Neuronal stem cell (in vitro differentiated cells): ENCODE measurements around the gene SENP8.

Experiments used
- DNase-seq: peaks from one replicate; pipeline ENCODE4 v3.0.0-alpha.2; 2013; ENCODE audit warnings: low spot score
- H2AFZ ChIP-seq: one replicate; pipeline ENCODE4 v1.6.1; 2013; ENCODE audit warnings: mild to moderate bottlenecking, low read length, inconsistent platforms
- H2AK5ac ChIP-seq: 2 replicates; pipeline ENCODE4 v1.6.1; 2013; ENCODE audit warnings: low read depth, mild to moderate bottlenecking, inconsistent platforms, low read length, moderate library complexity, mixed read lengths
- H2BK120ac ChIP-seq: 2 replicates; pipeline ENCODE4 v1.6.1; 2013; ENCODE audit warnings: low read depth, mild to moderate bottlenecking, inconsistent platforms, low read length, moderate library complexity, mixed read lengths
- H2BK12ac ChIP-seq: one replicate; pipeline ENCODE4 v1.6.1; 2013; ENCODE audit warnings: low read length, inconsistent platforms
- H2BK15ac ChIP-seq: 2 replicates; pipeline ENCODE4 v1.6.1; 2013; ENCODE audit warnings: mild to moderate bottlenecking, low read length, inconsistent platforms, mixed read lengths
- H2BK5ac ChIP-seq: one replicate; pipeline ENCODE4 v1.6.1; 2013; ENCODE audit warnings: inconsistent platforms, mild to moderate bottlenecking, low read length, moderate library complexity
- H3K14ac ChIP-seq: one replicate; pipeline ENCODE4 v1.6.1; 2013; ENCODE audit warnings: low read length, inconsistent platforms
- H3K18ac ChIP-seq: 2 replicates; pipeline ENCODE4 v1.6.1; 2013; ENCODE audit warnings: low read length, inconsistent platforms
- H3K23ac ChIP-seq: 2 replicates; pipeline ENCODE4 v1.6.1; 2013; ENCODE audit warnings: low read depth, mild to moderate bottlenecking, mixed read lengths, low read length, inconsistent platforms; ENCODE audit not compliant: poor library complexity
- H3K27ac ChIP-seq: replicated peaks from 3 replicates; pipeline ENCODE4 v1.5.1; 2013; ENCODE audit warnings: low read length, inconsistent platforms
- H3K27me3 ChIP-seq, 3 experiments: 2 replicates each; pipeline ENCODE4 v1.6.1; 2013; ENCODE audit warnings: low read length in 3 of 3, mild to moderate bottlenecking in 2 of 3, inconsistent platforms in 1 of 3, low read depth in 1 of 3, mixed read lengths in 1 of 3, moderate library complexity in 1 of 3; ENCODE audit not compliant: control insufficient read depth in 3 of 3, insufficient read depth in 3 of 3
- H3K36me3 ChIP-seq, 2 donors: replicated peaks in 1 of 2; 2 replicates each; pipeline ENCODE4 v1.6.1; 2013; ENCODE audit warnings: low read length in 2 of 2; ENCODE audit not compliant: control insufficient read depth in 2 of 2, insufficient read depth in 2 of 2
- H3K4ac ChIP-seq: 2 replicates; pipeline ENCODE4 v1.6.1; 2013; ENCODE audit warnings: inconsistent platforms, mild to moderate bottlenecking, low read length, moderate library complexity
- H3K4me1 ChIP-seq, 2 donors: 1 replicate in 1 of 2; 2 replicates in 1 of 2; pipeline ENCODE4 v1.6.1; 2013; ENCODE audit warnings: low read length in 2 of 2, low read depth in 1 of 2; ENCODE audit not compliant: control insufficient read depth in 2 of 2, insufficient read depth in 1 of 2
- H3K4me2 ChIP-seq: one replicate; pipeline ENCODE4 v1.6.1; 2013; ENCODE audit warnings: mild to moderate bottlenecking, low read length, inconsistent platforms; ENCODE audit not compliant: insufficient read depth, poor library complexity, severe bottlenecking
- H3K4me3 ChIP-seq, 2 donors: 2 replicates each; pipeline ENCODE4 v1.5.1; 2013; ENCODE audit warnings: low read length in 2 of 2, mild to moderate bottlenecking in 2 of 2, inconsistent platforms in 1 of 2, moderate library complexity in 1 of 2
- H3K79me1 ChIP-seq: one replicate; pipeline ENCODE4 v1.6.1; 2013; ENCODE audit warnings: low read depth, mild to moderate bottlenecking, inconsistent platforms, low read length, moderate library complexity
- H3K9ac ChIP-seq: one replicate; pipeline ENCODE4 v1.6.1; 2013; ENCODE audit warnings: mild to moderate bottlenecking, low read depth, low read length, inconsistent platforms; ENCODE audit not compliant: poor library complexity
- H3K9me3 ChIP-seq, 2 donors: replicated peaks in 1 of 2; 2 replicates each; pipeline versions ENCODE3 to v1.6.1; 2013; ENCODE audit warnings: low read length in 2 of 2, mild to moderate bottlenecking in 2 of 2, inconsistent platforms in 1 of 2, low read depth in 1 of 2, mixed read lengths in 1 of 2, moderate library complexity in 1 of 2; ENCODE audit not compliant: control insufficient read depth in 2 of 2, insufficient read depth in 1 of 2
- H4K8ac ChIP-seq: one replicate; pipeline ENCODE4 v1.6.1; 2013; ENCODE audit warnings: low read depth, mild to moderate bottlenecking, inconsistent platforms, low read length, moderate library complexity
- H4K91ac ChIP-seq: one replicate; pipeline ENCODE4 v1.6.1; 2013; ENCODE audit warnings: low read length, low read depth, mild to moderate bottlenecking, inconsistent platforms; ENCODE audit not compliant: poor library complexity
- WGBS, 2 donors: extraction: QIAGEN DNeasy Blood & Tissue Kit; methylation state at CpG; one replicate each; pipeline ENCODE4 v1.1.7; 2013; ENCODE audit warnings: missing lambda C conversion rate in 2 of 2, mixed read lengths in 1 of 2; ENCODE audit not compliant: insufficient read length in 2 of 2, insufficient replicate concordance in 1 of 2; ENCODE audit errors: extremely low coverage in 2 of 2; 5-methylcytosine and 5-hydroxymethylcytosine counted together

SENP8 gene

GRCh38 chr15:72074335-72075060, 43.7 kb upstream of the SENP8 start:
- Histone ChIP-seq H3K4me2 (no peak overlapping the region), H3K27me3 (no peaks in the 10 kb centered on the region), H3K18ac (no peak overlapping the region), H3K23ac (no peak overlapping the region), H4K8ac (no peak overlapping the region), H2BK12ac (no peak overlapping the region), H2AK5ac (no peak overlapping the region), H2BK5ac (no peak overlapping the region), H3K79me1 (no peaks in the 10 kb centered on the region), H3K9me3 (no peaks in the 10 kb centered on the region), H2BK120ac (no peak overlapping the region), H3K36me3 (no peaks in the 10 kb centered on the region), H3K4me3 (no peak overlapping the region), H2BK15ac (no peak overlapping the region), H3K14ac (no peak overlapping the region), H3K4me1 (no peaks in the 10 kb centered on the region), H2AFZ (no peak overlapping the region), H3K9ac (no peak overlapping the region), H4K91ac (no peak overlapping the region), H3K27ac (no peak overlapping the region), H3K4ac (no peak overlapping the region)
- no CpG with 5 or more reads among the region's 5 CpGs for WGBS, 2 donors
- DNase-seq, result no peak

- Histone ChIP-seq H3K9ac (no peak overlapping the region), H3K27ac (no peak overlapping the region), H2AK5ac (no peak overlapping the region), H3K79me1 (no peaks in the 10 kb centered on the region), H3K14ac (no peak overlapping the region), H3K23ac (no peak overlapping the region), H3K4me2 (no peak overlapping the region), H2BK120ac (no peak overlapping the region), H3K4me3 (no peak overlapping the region), H3K4me1 (no peaks in the 10 kb centered on the region), H2BK12ac (no peak overlapping the region), H3K18ac (no peak overlapping the region), H3K9me3 (no peaks in the 10 kb centered on the region), H3K4ac (no peak overlapping the region), H4K8ac (no peak overlapping the region), H4K91ac (no peak overlapping the region), H2AFZ (no peak overlapping the region), H2BK15ac (no peak overlapping the region), H3K36me3 (no peaks in the 10 kb centered on the region), H3K27me3 (no peaks in the 10 kb centered on the region), H2BK5ac (no peak overlapping the region)
- DNase-seq, result no peak
- WGBS, 2 donors, result no CpG with 5 or more reads among the region's 1 CpG
Observed at GRCh38 chr15:72077950-72078349, 40.3 kb upstream of the SENP8 start.

- no peaks in the 10 kb centered on the region for H3K79me1 ChIP-seq
- H3K4me2 ChIP-seq, result no peak overlapping the region
- no peaks in the 10 kb centered on the region for H3K36me3 ChIP-seq
- H3K18ac ChIP-seq, result no peak overlapping the region
- no peaks in the 10 kb centered on the region for H3K4me1 ChIP-seq
- no peak overlapping the region for H3K27ac ChIP-seq
- no peak overlapping the region for H3K14ac ChIP-seq
- no peak overlapping the region for H4K8ac ChIP-seq
- no peak overlapping the region for H2AK5ac ChIP-seq
- H3K4ac ChIP-seq, result no peak overlapping the region
- no peak overlapping the region for H2AFZ ChIP-seq
- H2BK5ac ChIP-seq, result no peak overlapping the region
- no peak overlapping the region for H3K4me3 ChIP-seq
- no peak overlapping the region for H3K9ac ChIP-seq
- no peak overlapping the region for H2BK15ac ChIP-seq
- no peak overlapping the region for H3K23ac ChIP-seq
- H3K27me3 ChIP-seq, result no peaks in the 10 kb centered on the region
- DNase-seq, result no peak
- no peaks in the 10 kb centered on the region for H3K9me3 ChIP-seq
- WGBS, 2 donors, result no CpG with 5 or more reads among the region's 6 CpGs
- no peak overlapping the region for H4K91ac ChIP-seq
- no peak overlapping the region for H2BK120ac ChIP-seq
- no peak overlapping the region for H2BK12ac ChIP-seq
Observed at GRCh38 chr15:72078887-72079286, 39.3 kb upstream of the SENP8 start.

- H2AK5ac ChIP-seq, result no peak overlapping the region
- H3K27me3 ChIP-seq, result no peaks in the 10 kb centered on the region
- no peak overlapping the region for H2BK12ac ChIP-seq
- no peak overlapping the region for H3K27ac ChIP-seq
- H3K4me2 ChIP-seq, result no peak overlapping the region
- H2BK5ac ChIP-seq, result no peak overlapping the region
- H3K4me3 ChIP-seq, result no peak overlapping the region
- H3K79me1 ChIP-seq, result peaks cover 3% of the 10 kb centered on the region
- no peak overlapping the region for H4K8ac ChIP-seq
- peaks cover 0 to 2% of the 10 kb centered on the region in 2 donors for H3K36me3 ChIP-seq
- H3K9me3 ChIP-seq, result peaks cover 0 to 7% of the 10 kb centered on the region in 2 donors
- no peak overlapping the region for H2BK120ac ChIP-seq
- no peak overlapping the region for H2AFZ ChIP-seq
- H2BK15ac ChIP-seq, result no peak overlapping the region
- no peak overlapping the region for H3K14ac ChIP-seq
- no peak overlapping the region for H4K91ac ChIP-seq
- H3K9ac ChIP-seq, result no peak overlapping the region
- no CpG with 5 or more reads among the region's 1 CpG for WGBS, 2 donors
- no peak for DNase-seq
- H3K23ac ChIP-seq, result no peak overlapping the region
- no peak overlapping the region for H3K18ac ChIP-seq
- no peaks in the 10 kb centered on the region for H3K4me1 ChIP-seq
- H3K4ac ChIP-seq, result no peak overlapping the region
Observed at GRCh38 chr15:72082176-72082575, 36.0 kb upstream of the SENP8 start.
